GM23338 (cell line): Measurements from ENCODE around the gene TLR5.

Experiments
- CREB1 ChIP-seq: fragments of 250-450 bp; sonication (Bioruptor Pico); IDR thresholded peaks from 2 replicates; pipeline ENCODE4 v1.5.0; 2020; ENCODE audit warnings: low read depth, mild to moderate bottlenecking, moderate library complexity
- CTCF ChIP-seq, 2 experiments: fragments of 200-600 bp in 1 of 2; sonication (generic) in 1 of 2; conservative IDR thresholded peaks; 2 replicates each; pipeline versions ENCODE4 v1.5.1 to v1.6.1; 2016 to 2017; ENCODE audit warnings: antibody characterized with exemption in 2 of 2, low read depth in 2 of 2, mild to moderate bottlenecking in 2 of 2, moderate library complexity in 1 of 2
- EZH2 ChIP-seq: fragments of 200-600 bp; sonication (generic); IDR thresholded peaks from one replicate; pipeline ENCODE4 v1.8.0; 2017; ENCODE audit warnings: antibody characterized with exemption, mild to moderate bottlenecking, low read depth; ENCODE audit not compliant: unreplicated experiment
- EZH2phosphoT487 ChIP-seq: fragments of 200-600 bp; sonication (generic); IDR thresholded peaks from one replicate; pipeline ENCODE4 v1.8.1; 2018; ENCODE audit warnings: antibody characterized with exemption; ENCODE audit not compliant: unreplicated experiment
- JUNB ChIP-seq: IDR thresholded peaks from one replicate; pipeline ENCODE4 v1.6.1; 2016; ENCODE audit warnings: antibody characterized with exemption; ENCODE audit not compliant: unreplicated experiment
- POLR2AphosphoS5 ChIP-seq: IDR thresholded peaks from 2 replicates; pipeline ENCODE4 v1.6.1; 2016; ENCODE audit warnings: antibody characterized with exemption, low read depth
- STAT1 ChIP-seq: IDR thresholded peaks from one replicate; pipeline ENCODE4 v1.6.1; 2016; ENCODE audit warnings: antibody characterized with exemption; ENCODE audit not compliant: unreplicated experiment
- ZNF462 ChIP-seq: fragments of 250-450 bp; sonication (Bioruptor Pico); IDR thresholded peaks from 2 replicates; pipeline ENCODE4 v1.5.0; 2020; ENCODE audit warnings: mild to moderate bottlenecking, moderate library complexity
- TF ChIP-seq, protein P1 (sequence below): IDR thresholded peaks from 2 replicates; pipeline ENCODE4 v1.6.1; 2016; ENCODE audit warnings: antibody characterized with exemption
- TF ChIP-seq, protein P2 (sequence below): IDR thresholded peaks from one replicate; pipeline ENCODE4 v1.6.1; 2018; ENCODE audit warnings: antibody characterized with exemption; ENCODE audit not compliant: unreplicated experiment

- TF ChIP-seq JUNB: no peak
- no peak for TF ChIP-seq CTCF (conservative IDR thresholded peaks at IDR 0.05; ENCODE audit: low read depth in 2 of 2)
- TF ChIP-seq EZH2phosphoT487: no peak
- TF ChIP-seq CREB1 (CRISPR knock-in tag): no peak
- TF ChIP-seq EZH2: no peak
- no peak for TF ChIP-seq POLR2AphosphoS5
- no peak for TF ChIP-seq ZNF462 (CRISPR knock-in tag)
- TF ChIP-seq, protein P1, sequence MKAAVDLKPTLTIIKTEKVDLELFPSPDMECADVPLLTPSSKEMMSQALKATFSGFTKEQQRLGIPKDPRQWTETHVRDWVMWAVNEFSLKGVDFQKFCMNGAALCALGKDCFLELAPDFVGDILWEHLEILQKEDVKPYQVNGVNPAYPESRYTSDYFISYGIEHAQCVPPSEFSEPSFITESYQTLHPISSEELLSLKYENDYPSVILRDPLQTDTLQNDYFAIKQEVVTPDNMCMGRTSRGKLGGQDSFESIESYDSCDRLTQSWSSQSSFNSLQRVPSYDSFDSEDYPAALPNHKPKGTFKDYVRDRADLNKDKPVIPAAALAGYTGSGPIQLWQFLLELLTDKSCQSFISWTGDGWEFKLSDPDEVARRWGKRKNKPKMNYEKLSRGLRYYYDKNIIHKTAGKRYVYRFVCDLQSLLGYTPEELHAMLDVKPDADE: no peak
- no peak for TF ChIP-seq STAT1
- TF ChIP-seq, protein P2, sequence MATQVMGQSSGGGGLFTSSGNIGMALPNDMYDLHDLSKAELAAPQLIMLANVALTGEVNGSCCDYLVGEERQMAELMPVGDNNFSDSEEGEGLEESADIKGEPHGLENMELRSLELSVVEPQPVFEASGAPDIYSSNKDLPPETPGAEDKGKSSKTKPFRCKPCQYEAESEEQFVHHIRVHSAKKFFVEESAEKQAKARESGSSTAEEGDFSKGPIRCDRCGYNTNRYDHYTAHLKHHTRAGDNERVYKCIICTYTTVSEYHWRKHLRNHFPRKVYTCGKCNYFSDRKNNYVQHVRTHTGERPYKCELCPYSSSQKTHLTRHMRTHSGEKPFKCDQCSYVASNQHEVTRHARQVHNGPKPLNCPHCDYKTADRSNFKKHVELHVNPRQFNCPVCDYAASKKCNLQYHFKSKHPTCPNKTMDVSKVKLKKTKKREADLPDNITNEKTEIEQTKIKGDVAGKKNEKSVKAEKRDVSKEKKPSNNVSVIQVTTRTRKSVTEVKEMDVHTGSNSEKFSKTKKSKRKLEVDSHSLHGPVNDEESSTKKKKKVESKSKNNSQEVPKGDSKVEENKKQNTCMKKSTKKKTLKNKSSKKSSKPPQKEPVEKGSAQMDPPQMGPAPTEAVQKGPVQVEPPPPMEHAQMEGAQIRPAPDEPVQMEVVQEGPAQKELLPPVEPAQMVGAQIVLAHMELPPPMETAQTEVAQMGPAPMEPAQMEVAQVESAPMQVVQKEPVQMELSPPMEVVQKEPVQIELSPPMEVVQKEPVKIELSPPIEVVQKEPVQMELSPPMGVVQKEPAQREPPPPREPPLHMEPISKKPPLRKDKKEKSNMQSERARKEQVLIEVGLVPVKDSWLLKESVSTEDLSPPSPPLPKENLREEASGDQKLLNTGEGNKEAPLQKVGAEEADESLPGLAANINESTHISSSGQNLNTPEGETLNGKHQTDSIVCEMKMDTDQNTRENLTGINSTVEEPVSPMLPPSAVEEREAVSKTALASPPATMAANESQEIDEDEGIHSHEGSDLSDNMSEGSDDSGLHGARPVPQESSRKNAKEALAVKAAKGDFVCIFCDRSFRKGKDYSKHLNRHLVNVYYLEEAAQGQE: no peak
Measured at GRCh38 chr1:223177681-223178080, 34.6 kb upstream of the TLR5 start.
